Aorta (tissue), 5 donors: ENCODE results near the gene IFNA6. TPM values are rescaled to one million over a fixed set of nuclear protein-coding genes. Genes with fewer than 3 reads are reported as not detected.

Experiments
- ATAC-seq: fragments of 200-7000 bp; cut with Tn5 transposase; one replicate; pipeline ENCODE4 v1.9.1; 2022; ENCODE audit warnings: moderate library complexity; ENCODE audit not compliant: low FRiP score
- DNase-seq, 2 donors: peaks; one replicate each; pipeline ENCODE4 v3.0.0-alpha.2; 2020
- H3K27ac ChIP-seq, 2 donors: one replicate each; pipeline ENCODE4 v1.5.1; 2013; ENCODE audit warnings: low read length in 2 of 2, mild to moderate bottlenecking in 2 of 2, moderate library complexity in 2 of 2, control low read depth in 1 of 2, inconsistent platforms in 1 of 2, low read depth in 1 of 2
- H3K27me3 ChIP-seq, 2 donors: one replicate each; pipeline ENCODE4 v1.6.1; 2013; ENCODE audit warnings: control low read depth in 1 of 2, low read length in 1 of 2, mild to moderate bottlenecking in 1 of 2, moderate library complexity in 1 of 2; ENCODE audit not compliant: insufficient read depth in 2 of 2, control insufficient read depth in 1 of 2
- H3K36me3 ChIP-seq, 2 donors: one replicate each; pipeline ENCODE4 v1.6.1; 2013; ENCODE audit warnings: control low read depth in 1 of 2, low read length in 1 of 2, mild to moderate bottlenecking in 1 of 2; ENCODE audit not compliant: insufficient read depth in 2 of 2, control insufficient read depth in 1 of 2
- H3K4me1 ChIP-seq, 2 donors: one replicate each; pipeline ENCODE4 v1.6.1; 2013; ENCODE audit warnings: low read length in 2 of 2, control low read depth in 1 of 2, mild to moderate bottlenecking in 1 of 2, moderate library complexity in 1 of 2; ENCODE audit not compliant: insufficient read depth in 2 of 2, control insufficient read depth in 1 of 2
- H3K4me3 ChIP-seq, 2 donors: one replicate each; pipeline ENCODE4 v1.5.1; 2013; ENCODE audit warnings: low read length in 2 of 2, control low read depth in 1 of 2, mild to moderate bottlenecking in 1 of 2
- H3K9me3 ChIP-seq: one replicate; pipeline ENCODE4 v1.6.1; 2013; ENCODE audit warnings: mild to moderate bottlenecking, low read length; ENCODE audit not compliant: control insufficient read depth
- WGBS, 2 donors: extraction: QIAGEN DNeasy Blood & Tissue Kit; methylation state at CpG; one replicate each; pipeline ENCODE4 v1.1.7; 2013; 5-methylcytosine and 5-hydroxymethylcytosine counted together
- intact Hi-C, 2 donors: fragments of 100-400 bp; cut with DNase I; formaldehyde crosslinking; loops; one replicate each; pipeline versions ENCODE4 v1.14.2 to v1.15.0; 2022
- long read RNA-seq, 2 donors: library from polyadenylated mRNA; unstranded; transcript quantifications; one replicate each; pipeline ENCODE4 v2.0.0, GENCODE V29; 2020 to 2021
- polyA plus RNA-seq, 2 donors: library from polyadenylated mRNA; stranded (reverse); fragments of 200-250 nt; gene quantifications; one replicate each; pipeline ENCODE4 v1.2.3, GENCODE V29; 2013
- total RNA-seq, 2 donors: library from RNA; stranded (reverse); fragmentation: NEBNext Ultra II Directional; extraction: Animal tissue kit (Norgen Biotek cat#: 25700); gene quantifications; one replicate each; pipeline ENCODE4 v1.2.1, GENCODE V29; 2021
- donor health status: healthy with polysubstance abuse.
- donor health status: Bipolar disorder and iron deficiency.
- donor health status: DM: no; HTN: no; CAD: no.
- donor health status: DM: no; HTN: no; CAD: no.
- donor health status: DM: yes; HTN: yes; CAD: no.

The IFNA6 gene
- total RNA-seq (not detected), polyA plus RNA-seq (not detected)
- long read RNA-seq, donor 1 = 0 reads
- long read RNA-seq, donor 2 = 0 reads

DNA sequence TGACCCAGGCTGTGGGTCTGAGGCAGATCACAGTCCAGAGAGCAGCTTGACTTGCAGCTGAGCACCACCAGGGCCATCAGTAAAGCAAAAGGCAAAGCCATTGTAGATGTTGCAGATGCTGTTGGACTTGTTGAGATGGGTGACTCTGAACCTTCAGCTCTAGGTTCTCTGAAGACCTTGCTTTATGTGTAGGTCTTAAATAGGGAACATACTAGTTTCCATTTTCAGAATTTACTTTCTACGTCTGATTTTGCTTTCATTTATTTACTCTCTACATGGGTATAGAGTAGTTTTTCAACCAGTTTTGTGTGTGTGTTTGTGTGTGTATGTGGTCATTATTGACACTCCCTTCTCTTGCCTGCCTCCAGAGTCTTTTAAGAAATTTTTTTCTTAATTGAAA lies at the start of gene IFNA6:
Gene IFNA6, minus strand, starts transcription at position 101 of the 400 bp plus-strand sequence. Its CDS starts 0 bp downstream, at position 101.
- no peak within 1 kb of the TSS for H3K27ac ChIP-seq
- intact Hi-C loops = no loop called here
- WGBS, 2 donors = 57 to 84% methylated on average over 1 of the region's 1 CpG
- no peak for DNase-seq
- no peak within 1 kb of the TSS for H3K4me3 ChIP-seq
- H3K27me3 ChIP-seq = no peaks in the 10 kb centered on the region
- H3K9me3 ChIP-seq = no peaks in the 10 kb centered on the region
- ATAC-seq = no peak
- no peaks in the 10 kb centered on the region for H3K4me1 ChIP-seq
- H3K36me3 ChIP-seq = no peaks in the 10 kb centered on the region

DNA sequence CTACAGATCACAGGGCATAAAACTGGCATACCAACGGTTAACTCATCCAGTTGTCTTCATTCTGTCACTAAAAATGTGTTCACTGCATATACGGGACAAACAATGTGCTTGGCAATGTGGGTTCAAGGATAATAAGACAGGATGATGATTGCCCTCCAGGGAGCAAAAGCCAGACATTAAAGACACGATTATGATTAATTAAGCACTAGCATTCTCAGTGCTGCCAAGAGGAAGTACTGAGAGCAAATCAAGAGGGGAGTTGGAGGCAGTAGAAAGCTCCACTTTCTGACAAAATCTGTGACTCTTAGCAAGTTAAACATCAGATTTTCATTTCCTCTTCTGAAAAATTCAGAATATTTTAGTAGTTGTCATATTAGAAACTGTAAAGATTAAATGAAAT lies 49.3 kb upstream of the IFNA6 start:
- intact Hi-C loops = loop anchor here in 1 of 2 donors (5.0 kb wide), 1 partner anchor 68 kb away; no protein-coding TSS in a partner anchor
- no peak for ATAC-seq
- Histone ChIP-seq H3K27ac (no peak overlapping the region), H3K9me3 (no peaks in the 10 kb centered on the region), H3K36me3 (no peaks in the 10 kb centered on the region), H3K27me3 (peaks cover 0 to 2% of the 10 kb centered on the region in 2 donors), H3K4me3 (no peak overlapping the region), H3K4me1 (no peaks in the 10 kb centered on the region)
- no peak for DNase-seq
- WGBS, 2 donors = 36 to 43% methylated on average over 3 of the region's 3 CpGs

DNA sequence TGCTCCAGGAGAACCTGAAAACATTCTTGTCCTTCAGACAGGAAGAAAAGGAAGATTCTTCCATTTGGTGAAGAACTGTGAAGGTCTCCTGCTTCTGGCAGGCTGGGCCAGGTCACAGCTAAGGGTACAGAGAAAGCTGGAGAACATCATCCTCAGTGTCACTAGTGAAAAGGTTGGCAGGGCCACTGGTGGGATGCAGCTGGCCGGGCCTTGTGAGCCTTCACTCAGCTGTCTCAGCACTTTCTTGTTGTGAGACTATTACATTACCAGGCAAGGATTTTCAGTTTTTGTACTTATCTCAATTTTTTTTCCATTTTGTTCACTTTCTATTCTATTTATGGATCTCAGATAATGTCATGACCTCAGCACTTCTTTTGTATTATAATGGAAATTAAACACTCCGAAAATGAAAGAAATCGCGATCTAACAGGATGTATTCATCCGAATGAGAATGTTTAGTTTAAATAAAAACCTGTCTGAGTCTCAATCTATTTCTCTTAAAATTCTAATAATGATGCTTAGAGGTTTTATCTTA lies 48.3 kb upstream of the IFNA6 start:
- no peaks in the 10 kb centered on the region for H3K36me3 ChIP-seq
- intact Hi-C loops = loop anchor here in 1 of 2 donors (5.0 kb wide), 1 partner anchor 67 kb away; no protein-coding TSS in a partner anchor
- H3K9me3 ChIP-seq = no peaks in the 10 kb centered on the region
- H3K27ac ChIP-seq = no peak overlapping the region
- H3K27me3 ChIP-seq = peaks cover 0 to 2% of the 10 kb centered on the region in 2 donors
- no peak for DNase-seq
- 88 to 91% methylated on average over 5 of the region's 5 CpGs for WGBS, 2 donors
- ATAC-seq = no peak
- H3K4me3 ChIP-seq = no peak overlapping the region
- no peaks in the 10 kb centered on the region for H3K4me1 ChIP-seq

DNA sequence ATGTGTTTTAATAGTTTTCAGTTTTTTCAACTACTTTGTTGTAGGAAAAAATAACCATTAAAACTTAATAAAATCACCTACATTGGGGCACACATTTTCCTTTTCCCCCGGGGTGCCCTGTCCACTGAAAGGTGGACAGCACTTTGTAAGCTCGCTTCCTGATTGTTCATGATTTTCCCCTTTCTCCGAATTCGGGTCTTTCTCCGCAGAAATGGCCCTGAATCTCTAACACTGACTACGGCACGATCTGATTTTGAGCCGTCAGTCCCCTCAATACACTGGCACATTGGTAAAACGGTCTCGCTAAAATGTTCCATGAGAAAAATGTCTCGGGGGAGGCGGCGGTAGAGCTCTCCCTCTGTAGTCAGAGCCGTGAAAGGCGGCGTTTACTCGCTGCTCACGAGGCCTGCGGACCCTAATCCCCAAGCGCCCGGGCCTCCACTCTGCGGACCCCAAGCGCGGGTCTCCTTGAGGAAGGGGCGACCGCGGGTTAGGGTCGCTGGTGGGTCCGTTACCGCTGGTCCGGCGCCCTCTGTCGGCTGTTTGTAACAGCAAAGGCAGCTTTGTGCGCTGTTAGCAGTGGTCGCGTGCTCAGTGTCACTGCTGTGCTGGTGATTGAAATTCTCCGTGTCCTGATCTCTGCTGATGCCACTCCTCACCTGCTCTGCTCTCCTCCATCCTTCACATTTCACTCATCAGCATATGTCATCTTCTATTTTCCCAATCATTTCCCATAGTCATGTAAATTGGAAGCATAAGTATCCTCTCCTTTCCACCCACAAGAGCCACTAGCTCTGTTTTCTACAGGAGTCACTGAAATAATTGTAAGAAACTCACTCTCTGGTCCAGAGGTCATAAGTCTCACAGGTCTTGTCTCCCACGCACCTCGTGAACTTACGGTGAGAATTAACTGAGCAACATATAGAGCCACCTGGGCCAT lies 45.4 kb upstream of the IFNA6 start:
- peak; percentile 82 for ATAC-seq
- intact Hi-C loops = loop anchor here (2.0 to 5.0 kb wide), 2 partner anchors 64 to 77 kb away; no protein-coding TSS in a partner anchor
- Histone ChIP-seq H3K4me1 (no peaks in the 10 kb centered on the region), H3K36me3 (no peaks in the 10 kb centered on the region), H3K4me3 (peak overlapping the region in 1 of 2 donors; percentile 37), H3K27me3 (peaks cover 0 to 6% of the 10 kb centered on the region in 2 donors), H3K9me3 (peaks cover 1% of the 10 kb centered on the region), H3K27ac (no peak overlapping the region)
- DNase-seq = peak; percentile 52 to 81
- WGBS, 2 donors = 9% methylated on average over 40 of the region's 40 CpGs

DNA sequence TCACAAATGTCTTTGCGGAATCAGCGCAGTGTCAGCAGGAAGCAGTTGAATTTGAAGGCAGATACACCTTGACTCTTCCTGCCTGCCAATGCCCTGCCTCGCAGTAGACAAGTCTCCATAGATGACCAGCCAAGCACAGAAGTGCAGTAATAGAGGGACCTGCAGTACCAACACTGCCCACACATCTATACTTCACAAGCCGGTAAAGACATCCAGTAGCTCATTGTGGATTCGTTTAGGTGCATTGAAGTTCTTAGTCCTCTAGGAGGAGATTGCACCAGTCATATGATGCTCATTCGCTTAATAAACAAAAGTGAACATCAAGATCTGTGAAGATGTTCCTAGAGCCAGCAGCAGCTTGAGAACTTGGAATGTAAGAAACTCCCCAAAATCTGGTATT lies 41.6 kb upstream of the IFNA6 start:
- H3K4me1 ChIP-seq = no peaks in the 10 kb centered on the region
- no peaks in the 10 kb centered on the region for H3K36me3 ChIP-seq
- H3K27me3 ChIP-seq = peaks cover 0 to 3% of the 10 kb centered on the region in 2 donors
- peaks cover 1% of the 10 kb centered on the region for H3K9me3 ChIP-seq
- no peak overlapping the region for H3K27ac ChIP-seq
- WGBS, 2 donors = 81 to 86% methylated on average over 6 of the region's 6 CpGs
- H3K4me3 ChIP-seq = no peak overlapping the region
- ATAC-seq (no peak), DNase-seq (no peak)
- intact Hi-C loops = loop anchor here in 1 of 2 donors (5.0 kb wide), 1 partner anchor 45 kb away; no protein-coding TSS in a partner anchor

DNA sequence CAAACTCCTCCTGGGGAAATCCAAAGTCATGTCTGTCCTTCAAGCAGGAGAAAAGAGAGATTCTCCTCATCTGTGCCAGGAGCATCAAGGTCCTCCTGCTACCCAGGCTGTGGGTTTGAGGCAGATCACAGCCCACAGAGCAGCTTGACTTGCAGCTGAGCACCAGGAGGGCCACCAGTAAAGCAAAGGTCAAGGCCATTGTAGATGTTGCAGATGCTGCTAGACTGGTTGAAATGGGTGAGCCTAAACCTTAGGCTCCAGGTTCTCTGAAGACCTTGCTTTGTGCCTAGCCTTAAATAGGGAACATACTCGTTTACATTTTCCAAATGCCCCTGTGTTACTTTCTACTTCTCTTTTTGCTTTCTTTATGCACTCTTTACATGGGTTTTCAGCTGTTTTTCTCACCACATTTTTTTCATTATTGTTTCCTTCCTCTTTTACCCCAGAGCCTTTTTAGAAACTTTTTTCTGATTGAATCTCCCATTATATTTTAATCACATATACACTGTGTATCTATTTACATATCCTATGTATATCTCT lies 34.5 kb upstream of the IFNA6 start, which contains the start of gene IFNA2:
Gene IFNA2, minus strand, starts transcription at position 268 of the 540 bp plus-strand sequence. Its CDS starts 69 bp downstream, at position 199.
- Histone ChIP-seq H3K27me3 (no peaks in the 10 kb centered on the region), H3K36me3 (no peaks in the 10 kb centered on the region), H3K4me1 (no peaks in the 10 kb centered on the region), H3K27ac (no peak within 1 kb of the TSS), H3K4me3 (no peak within 1 kb of the TSS), H3K9me3 (no peaks in the 10 kb centered on the region)
- 65 to 74% methylated on average over 1 of the region's 1 CpG for WGBS, 2 donors
- intact Hi-C loops = no loop called here
- DNase-seq = no peak
- no peak for ATAC-seq

DNA sequence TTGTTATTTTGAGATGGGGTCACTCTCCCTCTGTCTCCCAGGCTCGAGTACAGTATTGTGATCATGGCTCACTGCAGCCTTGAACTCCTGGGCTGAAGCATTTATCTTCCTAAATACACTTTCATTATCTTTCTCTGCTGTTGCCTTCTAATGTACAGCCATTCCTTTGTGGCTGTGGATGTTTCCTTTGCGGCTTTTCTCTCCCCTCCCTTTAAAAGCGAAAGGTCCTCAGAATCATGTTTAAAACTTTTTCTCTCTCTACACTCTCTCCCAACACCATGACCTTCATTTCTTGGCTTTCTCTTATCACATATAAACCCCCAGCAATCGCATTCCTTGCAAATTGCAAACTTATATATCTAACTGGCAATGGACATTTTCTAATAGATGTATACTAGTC lies 32.9 kb upstream of the IFNA6 start:
- Histone ChIP-seq H3K27ac (no peak overlapping the region), H3K9me3 (no peaks in the 10 kb centered on the region), H3K36me3 (no peaks in the 10 kb centered on the region), H3K4me1 (no peaks in the 10 kb centered on the region), H3K4me3 (no peak overlapping the region), H3K27me3 (peaks cover 0 to 1% of the 10 kb centered on the region in 2 donors)
- WGBS, 2 donors = 53 to 55% methylated on average over 4 of the region's 4 CpGs
- DNase-seq (no peak), ATAC-seq (no peak)
- intact Hi-C loops = no loop called here

DNA sequence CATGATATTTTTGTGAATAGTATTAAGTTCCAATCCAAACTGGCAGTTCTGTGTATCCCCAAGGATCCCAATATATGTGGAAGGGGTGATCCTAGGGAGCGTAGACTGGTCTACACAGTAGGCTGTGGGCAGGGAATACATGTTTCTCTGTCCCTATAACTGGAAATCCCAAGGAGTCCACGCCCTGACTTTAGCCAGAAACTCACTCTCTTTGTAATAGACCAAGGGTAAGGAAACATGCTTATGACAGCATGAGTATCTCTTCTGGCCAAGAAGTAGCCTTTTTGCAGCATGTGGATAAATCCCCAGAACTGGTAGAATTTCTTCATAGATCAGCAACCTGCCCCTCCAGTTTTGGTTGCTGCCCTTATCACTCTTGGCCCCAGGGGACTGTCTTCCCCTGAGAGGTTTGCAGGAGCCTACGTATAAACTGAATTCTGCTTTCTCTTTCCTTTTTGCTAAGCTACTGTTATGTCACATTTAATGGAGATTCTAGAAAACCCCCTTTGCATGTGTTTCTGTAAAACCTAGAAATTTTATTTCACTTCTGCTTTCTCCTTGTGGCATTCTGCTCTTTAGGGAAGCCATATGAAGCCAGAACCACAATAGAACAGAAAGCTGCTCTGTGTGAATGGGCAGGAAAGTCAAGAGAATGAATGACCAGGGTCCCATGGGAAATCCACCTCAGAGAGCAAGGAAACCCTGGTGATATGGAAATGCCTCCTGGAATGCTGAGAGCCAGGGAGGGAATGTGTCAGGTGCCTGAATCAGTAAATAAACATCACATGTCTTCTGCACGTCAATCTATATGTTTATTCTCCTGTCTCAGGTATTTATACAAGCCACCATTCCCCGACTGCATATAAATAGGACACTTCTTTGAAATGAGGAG lies 31.0 kb upstream of the IFNA6 start:
- Histone ChIP-seq H3K36me3 (no peaks in the 10 kb centered on the region), H3K4me3 (no peak overlapping the region), H3K4me1 (no peaks in the 10 kb centered on the region), H3K27me3 (peaks cover 0 to 1% of the 10 kb centered on the region in 2 donors), H3K27ac (no peak overlapping the region), H3K9me3 (no peaks in the 10 kb centered on the region)
- ATAC-seq = no peak
- intact Hi-C loops = no loop called here
- WGBS, 2 donors = 37 to 38% methylated on average over 5 of the region's 5 CpGs
- DNase-seq = no peak
